GM10248 (cell line): ENCODE measurements around the gene NKX3-2.

Experiments used
- CTCF ChIA-PET: fragments of 300-600 bp; sonication (Branson Sonifier 250); formaldehyde crosslinking; extraction: SDS; loops from one replicate; lab custom pipeline; 2021; ENCODE audit warnings: antibody characterized with exemption; lab: Yijun Ruan, JAX
- POLR2A ChIA-PET: fragments of 350-650 bp; sonication (Branson Sonifier 250); formaldehyde crosslinking; extraction: SDS; loops from one replicate; lab custom pipeline; 2020; ENCODE audit warnings: antibody characterized with exemption; lab: Yijun Ruan, JAX
- DNase-seq: peaks from one replicate; pipeline ENCODE4 v3.0.0; 2012; ENCODE audit errors: extremely low spot score
- CTCF ChIP-seq: IDR thresholded peaks from 2 replicates; pipeline ENCODE4 v1.5.1; 2012; ENCODE audit warnings: mild to moderate bottlenecking, low read depth; ENCODE audit errors: extremely low read depth, missing control alignments, control extremely low read depth

The NKX3-2 gene

GRCh38 chr4:13558881-13559280 is 14.6 kb upstream of the NKX3-2 start:
- no peak for DNase-seq
- CTCF ChIA-PET, result no interaction called here
- no peak for TF ChIP-seq CTCF
- POLR2A ChIA-PET, result no interaction called here

- no peak for DNase-seq
- ChIA-PET POLR2A (no interaction called here), CTCF (no interaction called here)
- no peak for TF ChIP-seq CTCF
Observed at GRCh38 chr4:13555325-13555724, 11.0 kb upstream of the NKX3-2 start.

GRCh38 chr4:13553081-13553480 is 8.8 kb upstream of the NKX3-2 start:
- no peak for TF ChIP-seq CTCF
- DNase-seq, result no peak
- ChIA-PET POLR2A (no interaction called here), CTCF (interaction anchor here (1.0 to 2.2 kb wide), 6 partner anchors 9 to 823 kb away, joined by 3 to 7 read pairs (median 4); no protein-coding TSS in a partner anchor)

GRCh38 chr4:13548984-13549546 is 4.8 kb upstream of the NKX3-2 start:
- TF ChIP-seq CTCF, result peak; percentile 84
- DNase-seq, result peak; percentile 86
- ChIA-PET CTCF (interaction anchor here (0.6 to 4.0 kb wide), 13 partner anchors 12 to 824 kb away, joined by 3 to 13 read pairs (median 4); no protein-coding TSS in a partner anchor), POLR2A (no interaction called here)

- CTCF ChIA-PET, result interaction anchor here (0.7 to 4.0 kb wide), 12 partner anchors 9 to 823 kb away, joined by 3 to 13 read pairs (median 4); no protein-coding TSS in a partner anchor
- POLR2A ChIA-PET, result no interaction called here
- TF ChIP-seq CTCF, result no peak
- DNase-seq, result peak; percentile 17
Observed at GRCh38 chr4:13548059-13548983, 4.0 kb upstream of the NKX3-2 start.

DNA sequence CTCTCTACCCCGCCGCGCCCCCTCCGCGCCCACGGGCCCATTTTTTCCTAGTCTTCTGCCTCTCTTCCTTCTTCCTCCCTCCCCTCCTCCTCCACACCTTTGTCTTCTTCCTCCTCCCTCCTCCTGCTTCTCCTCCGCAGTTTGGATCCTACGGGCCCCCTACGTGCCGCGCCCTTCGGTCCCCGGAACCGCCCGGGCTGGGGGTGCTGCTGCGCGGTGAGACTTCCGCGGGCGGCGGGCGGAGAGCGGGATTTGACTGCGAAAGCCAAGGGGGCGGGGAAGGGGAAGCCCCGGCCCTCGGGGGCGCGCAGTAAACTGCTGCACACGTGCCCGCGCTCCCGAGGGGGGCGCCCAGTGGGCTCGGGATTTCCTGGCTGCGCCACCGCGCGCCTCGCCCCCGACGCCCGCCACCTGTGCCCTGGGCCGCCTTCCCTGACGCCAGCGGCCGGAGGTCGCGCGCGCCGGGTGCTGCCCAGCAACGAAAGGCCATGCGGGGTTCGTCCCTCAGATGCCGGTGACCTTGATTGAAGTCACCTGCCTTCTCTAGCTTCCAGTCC is 3.3 kb upstream of the NKX3-2 start:
- ChIA-PET POLR2A (no interaction called here), CTCF (interaction anchor here (1.0 to 4.0 kb wide), 9 partner anchors 10 to 823 kb away, joined by 3 to 13 read pairs (median 6); no protein-coding TSS in a partner anchor)
- TF ChIP-seq CTCF, result no peak
- DNase-seq, result peak; percentile 57
